Pulmonary artery endothelial cell (primary cell): ENCODE measurements around the gene IL37. TPM values are rescaled to one million over a fixed set of nuclear protein-coding genes. Genes with fewer than 3 reads are reported as not detected.
"Not testable (repeated sequence)": the region's sequence is repeated elsewhere in the genome, so short reads cannot be mapped to it uniquely, and the experiment has no call there.

Experiments
- DNase-seq: peaks from one replicate; pipeline ENCODE4 v3.0.0-alpha.2; 2011; ENCODE audit warnings: low read depth, low spot score
- total RNA-seq: library from RNA; depleted of rRNA; stranded (reverse); fragments of >200 nt; gene quantifications from 2 replicates; pipeline ENCODE4 v1.2.3, GENCODE V29; 2014

IL37 gene
- total RNA-seq, 1 donor from 2014 or later: not detected

DNA sequence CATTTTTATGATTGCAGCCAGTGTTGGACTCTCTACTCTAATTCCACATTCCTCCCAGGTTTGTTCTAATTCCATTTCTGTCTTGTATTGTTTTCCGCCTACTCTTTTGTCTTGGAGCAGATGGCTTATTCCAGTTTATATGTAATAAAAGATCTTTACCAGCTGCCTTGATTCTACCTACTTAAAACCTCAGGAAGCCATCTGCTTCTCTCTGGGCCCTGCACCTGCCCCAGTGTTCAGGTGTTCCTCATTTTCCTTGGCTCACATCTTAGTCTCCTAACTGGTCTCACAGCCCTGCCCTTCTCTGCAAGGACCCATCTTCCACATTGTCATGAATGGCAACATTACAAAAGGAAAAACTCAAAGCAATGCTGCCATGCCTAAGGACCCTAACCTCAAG lies 21.0 kb upstream of the IL37 start:
- no peak for DNase-seq

DNA sequence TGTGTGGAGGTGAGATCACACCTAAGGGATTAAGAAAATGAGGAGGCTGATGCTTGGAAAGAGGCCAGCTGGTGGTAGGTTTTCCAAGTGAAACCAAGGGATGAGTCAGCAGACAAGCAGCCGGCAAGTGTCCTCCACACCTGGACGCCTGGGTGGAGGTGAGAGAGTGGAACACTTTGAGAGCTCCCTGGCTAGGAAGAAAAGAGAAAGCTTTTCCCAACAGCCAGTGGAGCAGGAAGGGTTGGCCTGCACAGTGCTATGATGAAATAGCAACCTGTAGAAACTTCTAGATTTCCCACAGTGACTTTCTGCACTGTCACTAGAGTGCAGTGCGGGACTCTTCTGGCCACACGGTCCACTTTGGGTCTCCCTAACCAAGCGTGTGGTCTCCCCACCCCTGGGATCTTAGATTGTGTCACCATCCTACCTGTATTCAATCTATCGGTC lies 19.6 kb upstream of the IL37 start:
- DNase-seq: no peak

DNA sequence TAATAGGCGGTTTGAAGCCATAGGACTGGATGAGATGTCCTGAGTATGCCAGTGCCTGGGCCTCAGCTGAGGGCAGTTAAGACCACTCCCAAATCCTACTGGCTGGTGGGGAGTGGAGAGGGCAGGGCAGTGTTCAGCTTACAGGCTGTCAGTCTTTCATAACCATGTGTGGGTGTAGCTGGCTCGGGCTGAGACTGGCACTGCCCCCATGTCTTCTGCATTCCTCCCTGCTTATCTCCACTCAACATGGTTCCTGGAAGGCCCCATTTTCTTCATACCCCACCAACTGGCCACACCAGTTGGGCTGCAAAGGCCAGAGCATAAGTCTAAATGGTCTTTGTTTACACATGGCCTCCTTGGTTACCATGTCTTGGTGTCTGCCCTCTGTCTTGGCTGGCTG lies 17.2 kb upstream of the IL37 start:
- DNase-seq: no peak

DNA sequence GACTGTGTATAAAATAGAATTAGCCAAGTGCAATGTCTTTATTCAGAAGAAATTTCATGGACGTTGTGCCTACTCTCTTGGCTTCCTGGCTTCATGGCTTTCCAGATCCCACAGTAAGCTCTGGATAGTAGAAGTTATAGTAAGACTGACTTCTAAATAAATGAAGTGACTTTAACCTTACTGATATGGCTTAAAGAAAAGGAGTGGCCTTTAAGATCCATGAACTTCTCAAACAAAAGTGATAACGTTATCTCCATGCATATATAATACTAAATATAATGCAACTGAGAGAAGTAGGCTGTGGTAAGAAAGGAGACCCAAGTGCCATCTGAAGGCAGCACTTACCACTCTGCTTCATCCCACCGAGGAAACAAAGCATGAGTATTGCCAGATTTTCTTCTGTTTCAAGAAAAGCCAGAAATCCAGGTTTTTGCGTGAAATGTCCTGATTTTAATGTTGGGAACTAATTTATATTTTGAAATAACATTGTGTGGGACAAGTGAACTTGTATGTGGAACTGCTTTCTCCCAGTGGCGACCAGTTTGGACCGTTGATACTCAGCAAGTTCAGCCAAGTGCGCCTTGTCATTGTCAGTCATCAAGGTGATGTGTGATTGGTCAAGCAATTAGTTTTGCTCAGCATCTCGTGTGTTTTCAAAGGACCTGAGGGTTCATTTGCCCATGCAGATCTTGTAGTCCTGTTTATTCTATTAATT lies 13.9 kb upstream of the IL37 start:
- DNase-seq: no peak

DNA sequence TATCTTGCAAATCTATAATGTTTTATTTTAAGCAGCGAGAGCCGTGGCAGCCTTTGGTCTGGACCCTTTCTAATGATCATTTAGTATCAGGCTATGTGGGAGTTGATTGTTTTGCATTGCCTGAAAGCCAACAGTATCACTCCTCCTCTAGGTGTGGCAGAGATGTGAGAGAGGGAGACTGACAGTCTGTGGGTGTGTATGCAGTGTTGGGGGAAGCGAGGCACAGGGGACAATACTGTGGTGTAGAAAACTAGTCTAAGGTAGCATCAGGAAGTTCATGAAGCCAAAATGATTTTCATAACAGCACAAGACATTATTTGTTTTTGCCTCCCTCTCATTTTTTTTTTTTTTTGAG lies 13.4 kb upstream of the IL37 start:
- no peak for DNase-seq

DNA sequence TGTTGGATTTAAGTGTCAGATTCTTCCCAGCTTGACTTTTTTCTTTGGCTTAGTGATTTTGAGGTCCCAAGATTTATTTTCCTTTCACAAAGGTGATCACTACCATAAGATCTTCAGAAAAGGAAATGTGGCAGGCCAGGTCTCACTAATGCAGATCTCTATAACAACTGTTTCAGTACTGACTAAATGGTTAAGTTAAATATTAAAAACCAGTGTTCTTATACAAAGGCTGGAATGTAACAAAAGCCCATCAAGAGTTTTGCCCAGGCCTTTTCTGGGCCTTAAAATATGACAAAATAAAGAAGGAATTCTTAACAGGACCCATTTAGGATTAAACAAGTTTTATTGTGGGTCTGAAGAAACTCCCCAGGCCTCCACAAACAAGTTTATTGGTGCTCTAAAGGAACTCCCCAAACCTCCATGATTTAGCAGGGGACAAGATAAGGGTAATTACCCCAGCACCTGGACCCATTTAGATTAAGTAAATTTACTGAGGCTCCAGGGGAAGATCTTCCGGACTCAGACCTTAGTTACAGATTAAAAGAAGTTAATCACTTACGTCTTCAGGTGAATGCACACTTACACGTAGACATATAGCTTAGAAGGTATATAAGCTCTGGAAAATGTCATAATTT lies 9.4 kb upstream of the IL37 start:
- not testable (repeated sequence) for DNase-seq

DNA sequence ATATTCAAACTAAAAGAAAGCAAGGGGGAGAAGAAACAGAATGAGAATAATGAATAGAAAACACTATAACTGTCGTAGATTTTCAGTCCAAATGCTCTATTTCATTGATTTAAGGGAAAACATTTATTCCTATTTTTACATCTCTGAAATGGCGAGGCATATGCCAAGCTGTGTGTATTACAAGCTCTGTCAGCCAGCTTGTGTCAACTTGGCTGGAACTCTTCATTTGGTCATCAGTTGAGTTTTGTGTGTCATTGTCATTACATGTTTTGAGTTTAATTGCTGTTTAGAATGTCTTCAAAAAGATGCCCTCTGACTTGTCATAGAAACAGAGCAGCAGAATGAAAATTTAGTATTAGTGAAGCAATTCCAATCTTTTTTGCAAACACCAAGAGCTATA lies 8.1 kb upstream of the IL37 start:
- DNase-seq: no peak

DNA sequence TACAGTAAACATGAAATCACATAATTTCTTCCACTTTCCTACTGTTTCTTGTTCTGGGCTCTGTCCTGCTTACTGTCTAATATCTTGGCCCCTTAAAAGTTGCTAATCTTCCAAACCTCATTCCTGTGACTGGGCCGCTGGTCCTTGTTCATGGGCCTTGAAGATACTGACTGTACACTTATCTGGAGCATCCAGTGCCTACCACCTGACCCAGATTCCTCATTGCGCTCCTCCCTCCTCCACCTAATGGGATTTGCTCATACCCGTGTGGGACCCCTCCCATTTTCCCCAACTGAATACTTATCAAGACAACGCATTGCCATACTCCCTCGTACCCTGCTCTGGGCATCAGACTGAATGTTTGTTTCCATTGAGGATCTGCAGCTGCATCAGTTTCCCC lies 6.1 kb upstream of the IL37 start:
- DNase-seq: no peak

DNA sequence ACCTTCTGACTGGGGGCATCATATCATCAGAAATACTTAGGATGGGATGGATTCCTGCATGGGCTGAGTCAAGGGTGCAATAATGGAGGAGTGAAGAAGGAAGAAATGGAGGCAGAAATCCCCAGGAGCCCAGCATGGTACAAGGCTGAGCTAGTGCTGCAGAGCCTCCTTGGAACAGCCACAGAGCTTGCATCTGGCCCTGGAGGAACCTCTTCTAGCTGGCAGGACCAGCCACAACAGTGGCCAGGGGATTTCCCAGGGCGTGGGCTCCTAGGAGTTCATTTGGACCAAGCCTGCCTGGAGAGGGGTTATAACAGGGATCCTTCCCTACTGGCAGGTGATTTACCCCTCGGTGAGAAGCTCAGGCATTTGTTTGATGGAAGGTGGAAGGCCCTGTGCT lies 4.7 kb upstream of the IL37 start:
- no peak for DNase-seq

DNA sequence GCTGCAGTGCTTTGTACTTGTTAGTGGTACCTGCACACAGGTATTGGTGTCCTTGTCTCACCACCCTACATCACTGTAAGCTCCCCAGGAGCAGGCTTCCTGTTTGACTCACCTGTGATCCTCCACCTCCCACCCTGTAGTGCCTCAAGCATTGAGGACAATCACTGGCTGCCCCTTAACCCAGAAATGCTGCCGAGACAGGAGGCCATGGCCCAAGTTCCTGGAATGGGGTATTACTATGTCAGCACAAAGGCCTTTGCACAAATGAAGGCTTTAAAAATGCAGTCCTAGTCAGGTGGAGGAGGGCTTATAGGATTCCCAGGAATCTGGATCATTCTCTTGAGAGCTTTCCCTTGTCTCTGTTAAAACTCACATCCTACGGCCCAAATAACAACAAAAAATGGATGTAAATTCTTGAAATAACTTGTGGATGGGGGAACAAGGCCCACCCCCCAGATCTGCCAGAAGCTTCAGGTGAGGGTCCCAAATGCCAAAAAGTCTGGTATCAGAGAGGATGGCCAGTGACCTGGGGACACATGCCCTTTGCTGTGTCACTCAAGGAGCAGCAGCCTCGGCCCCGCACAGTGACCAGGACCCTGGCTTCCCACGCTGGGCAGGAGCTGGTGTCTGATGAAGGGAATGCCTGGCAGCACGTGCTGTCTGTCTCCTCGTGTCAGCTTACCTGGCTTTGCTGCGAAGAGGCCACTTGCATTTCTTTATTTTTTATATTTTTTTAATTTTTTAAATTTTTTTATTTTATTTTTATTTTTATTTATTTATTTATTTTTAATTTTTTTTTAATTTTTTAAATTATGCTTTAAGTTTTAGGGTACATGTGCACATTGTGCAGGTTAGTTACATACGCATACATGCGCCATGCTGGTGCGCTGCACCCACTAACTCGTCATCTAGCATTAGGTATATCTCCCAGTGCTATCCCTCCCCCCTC lies 3.7 kb upstream of the IL37 start:
- DNase-seq: no peak

DNA sequence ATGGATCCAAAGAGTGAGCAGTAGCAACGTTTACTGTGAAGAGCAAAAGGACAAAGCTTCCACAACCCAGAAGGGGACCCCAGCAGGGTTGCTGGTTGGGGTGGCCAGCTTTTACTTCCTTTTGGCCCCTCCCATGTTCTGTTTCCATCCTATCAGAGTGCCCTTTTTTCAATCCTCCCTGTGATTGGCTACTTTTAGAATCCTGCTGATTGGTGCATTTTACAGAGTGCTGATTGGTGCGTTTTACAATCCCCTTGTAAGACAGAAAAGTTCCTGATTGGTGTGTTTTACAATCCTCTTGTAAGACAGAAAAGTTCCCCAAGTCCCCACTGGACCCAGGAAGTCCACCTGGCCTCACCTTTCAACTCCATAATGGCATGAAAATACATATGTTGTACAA lies 2.4 kb upstream of the IL37 start:
- DNase-seq: not testable (repeated sequence)

DNA sequence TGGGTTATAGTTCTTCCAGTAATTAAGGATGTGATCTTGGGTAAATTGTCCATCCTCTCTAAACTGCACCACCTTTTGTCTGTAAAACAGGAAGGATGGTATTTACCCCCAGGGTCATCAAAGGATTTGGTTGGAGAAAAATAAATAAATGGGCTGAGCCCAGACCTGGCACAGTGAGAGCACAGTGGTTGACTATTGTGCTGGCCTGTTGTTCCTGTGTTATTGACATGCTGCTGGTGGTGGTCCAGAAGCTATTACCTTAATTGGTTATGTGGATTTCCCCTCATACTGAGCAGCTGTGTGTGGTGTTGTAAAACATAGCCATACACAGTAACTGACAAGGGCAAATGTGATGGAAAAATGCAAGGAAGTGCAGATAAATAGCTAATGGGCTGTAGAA lies 746 bp upstream of the IL37 start:
- DNase-seq: no peak

DNA sequence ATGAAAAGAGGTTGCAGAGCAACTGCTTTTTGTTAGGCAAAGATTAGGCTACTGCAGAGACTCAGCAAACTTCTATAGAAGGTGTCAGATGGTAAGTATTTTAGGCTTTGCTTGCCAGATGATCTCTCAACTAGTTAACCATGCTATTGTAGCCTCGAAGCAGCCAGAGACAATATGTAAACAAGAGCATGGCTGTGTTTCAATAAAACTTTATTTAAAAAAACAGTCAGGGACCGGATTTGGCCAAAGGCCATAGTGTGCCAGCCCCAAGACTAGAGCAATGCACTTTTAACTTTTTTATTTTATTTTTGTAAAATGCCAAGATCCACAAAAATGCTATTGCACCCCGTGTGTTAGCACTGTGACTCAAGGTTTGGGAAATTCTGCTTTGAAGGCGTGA lies 1.4 kb downstream of the IL37 start:
- DNase-seq: no peak

DNA sequence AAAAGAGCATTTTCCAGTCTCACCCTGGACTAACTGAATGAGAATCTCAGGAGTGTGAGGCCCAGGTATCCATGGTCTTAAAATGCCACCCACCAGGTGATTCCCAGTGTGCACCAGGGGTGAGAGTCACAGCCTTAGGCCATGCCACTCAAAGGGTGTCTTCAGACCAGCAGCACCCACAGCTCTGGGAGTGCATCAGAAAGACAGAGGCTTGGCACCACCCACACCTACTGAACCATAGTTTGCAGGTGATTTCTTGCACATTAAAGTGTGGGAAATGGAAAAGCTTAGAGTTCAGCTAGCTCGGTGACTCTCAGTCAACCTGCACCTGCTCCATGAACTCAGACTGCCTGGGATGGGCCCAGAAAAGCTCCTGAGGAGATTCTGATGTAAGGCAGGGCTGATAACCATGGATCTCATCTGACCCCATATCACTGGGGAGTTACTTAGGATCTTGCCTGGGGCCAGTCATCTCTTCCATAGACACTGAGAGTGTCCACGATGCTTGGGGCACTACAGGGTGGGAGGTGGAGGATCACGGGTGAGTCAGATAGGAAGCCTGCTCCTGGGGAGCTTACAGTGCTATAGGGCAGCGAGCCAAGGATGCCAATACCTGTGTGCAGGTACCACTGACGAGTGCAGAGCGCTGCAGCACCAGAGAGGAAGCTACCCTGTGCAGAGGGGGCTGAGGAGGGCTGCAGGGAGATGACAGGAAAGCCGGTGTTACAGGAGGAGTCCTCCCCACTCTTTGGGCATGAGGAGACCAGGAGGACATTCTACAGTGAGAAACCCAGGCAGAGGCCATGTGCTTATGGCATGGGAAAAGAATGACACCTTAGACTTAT lies 4.6 kb downstream of the IL37 start:
- DNase-seq: no peak

DNA sequence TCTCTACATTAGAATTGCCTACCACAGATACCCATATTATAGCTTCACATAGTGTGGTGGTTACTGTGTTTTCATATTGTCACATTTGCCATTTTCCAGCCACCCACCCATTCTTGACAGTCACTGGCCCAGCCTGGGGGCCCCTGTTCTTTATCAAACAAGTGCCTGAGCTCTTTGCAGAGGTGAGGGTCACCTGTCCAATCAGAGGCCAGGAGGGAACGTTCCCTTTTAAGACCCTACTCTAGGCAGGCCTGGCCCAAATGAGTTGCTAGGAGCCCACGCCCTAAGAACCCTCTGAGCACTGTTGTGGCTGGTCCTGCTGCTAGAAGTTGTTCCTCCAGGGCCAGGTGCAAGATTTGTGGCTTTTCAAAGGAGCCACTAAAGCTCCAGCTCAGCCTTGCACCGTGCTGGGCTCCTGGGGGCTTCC lies 5.2 kb downstream of the IL37 start:
- DNase-seq: no peak

DNA sequence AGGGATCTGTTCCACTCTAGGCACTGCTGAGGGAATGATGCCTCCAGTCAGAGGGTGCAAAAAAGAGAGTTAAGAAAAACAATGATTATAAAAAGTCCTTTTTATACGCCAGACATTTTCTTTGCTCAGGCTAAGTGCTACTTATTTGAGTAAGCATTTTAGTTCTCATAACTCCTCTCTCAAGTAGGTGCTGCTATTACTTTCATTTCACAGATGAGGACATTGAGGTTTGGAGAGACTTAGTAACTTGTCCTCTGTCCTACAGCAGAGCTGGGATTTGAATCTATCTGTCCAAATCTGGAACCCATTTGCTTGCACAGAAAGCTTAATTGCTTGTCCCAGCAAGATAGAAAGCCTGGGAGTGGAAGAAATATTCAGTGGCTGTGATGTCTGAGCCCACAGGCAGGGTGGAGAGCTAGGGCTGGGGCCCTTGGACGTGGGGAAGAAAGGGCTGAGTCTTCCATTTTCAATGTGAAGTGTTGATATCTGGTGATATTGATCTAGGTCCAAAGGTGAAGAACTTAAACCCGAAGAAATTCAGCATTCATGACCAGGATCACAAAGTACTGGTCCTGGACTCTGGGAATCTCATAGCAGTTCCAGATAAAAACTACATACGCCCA lies 5.8 kb downstream of the IL37 start:
- DNase-seq: no peak

DNA sequence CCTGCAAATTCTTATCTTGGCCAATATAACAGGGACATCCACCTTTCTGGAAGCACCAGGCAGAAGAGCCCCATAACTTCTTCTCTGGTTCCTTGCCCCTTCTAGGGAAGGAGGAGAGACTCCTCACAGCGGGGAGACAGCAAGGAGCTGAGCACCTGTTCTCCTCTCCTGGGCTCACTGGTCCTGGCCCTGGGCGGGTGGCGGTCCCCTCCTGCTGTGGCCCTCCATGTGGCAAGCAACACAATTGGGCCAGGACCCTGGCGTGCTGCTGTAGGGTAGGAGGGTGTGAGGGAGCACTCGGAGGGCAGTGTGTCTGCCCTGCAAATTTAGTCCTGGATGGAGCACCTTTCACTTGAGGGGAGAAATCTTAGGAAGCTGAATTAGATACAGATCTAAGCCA lies 6.9 kb downstream of the IL37 start:
- DNase-seq: no peak

DNA sequence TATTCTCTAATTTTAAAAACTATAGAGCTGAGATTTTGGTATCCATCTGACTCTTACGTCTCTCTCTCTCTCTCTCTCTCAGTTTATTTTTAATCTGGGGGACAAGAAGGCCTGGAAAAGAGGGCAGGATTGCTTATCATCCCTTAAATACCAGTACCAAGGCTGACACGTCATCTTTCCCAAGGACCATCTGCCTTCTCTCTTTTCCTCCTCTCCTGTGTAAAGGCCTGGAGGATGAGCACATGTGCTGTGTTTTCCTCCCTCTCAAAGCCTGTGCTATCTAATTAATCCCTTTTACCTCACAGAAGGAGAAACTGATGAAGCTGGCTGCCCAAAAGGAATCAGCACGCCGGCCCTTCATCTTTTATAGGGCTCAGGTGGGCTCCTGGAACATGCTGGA lies 7.3 kb downstream of the IL37 start:
- DNase-seq: no peak

DNA sequence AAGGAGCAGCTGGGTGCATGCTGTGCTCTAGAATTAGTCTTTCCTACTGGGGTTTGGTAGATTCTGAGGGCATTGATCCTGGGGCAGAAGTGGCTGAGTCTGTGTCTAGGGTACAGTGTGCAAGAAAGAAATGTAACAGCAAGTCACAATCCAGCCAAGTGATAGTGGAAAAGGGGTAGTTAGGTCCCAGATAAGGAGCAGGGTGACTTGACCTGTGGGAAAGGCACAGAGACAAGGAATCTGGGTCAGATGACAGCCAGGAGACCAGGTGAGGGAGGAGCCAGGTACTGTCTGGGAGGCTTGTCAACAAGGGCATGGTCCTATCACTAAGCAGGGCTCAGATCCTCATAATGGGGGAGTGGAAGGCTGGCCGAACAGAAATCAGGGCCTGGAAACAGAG lies 8.1 kb downstream of the IL37 start:
- no peak for DNase-seq

DNA sequence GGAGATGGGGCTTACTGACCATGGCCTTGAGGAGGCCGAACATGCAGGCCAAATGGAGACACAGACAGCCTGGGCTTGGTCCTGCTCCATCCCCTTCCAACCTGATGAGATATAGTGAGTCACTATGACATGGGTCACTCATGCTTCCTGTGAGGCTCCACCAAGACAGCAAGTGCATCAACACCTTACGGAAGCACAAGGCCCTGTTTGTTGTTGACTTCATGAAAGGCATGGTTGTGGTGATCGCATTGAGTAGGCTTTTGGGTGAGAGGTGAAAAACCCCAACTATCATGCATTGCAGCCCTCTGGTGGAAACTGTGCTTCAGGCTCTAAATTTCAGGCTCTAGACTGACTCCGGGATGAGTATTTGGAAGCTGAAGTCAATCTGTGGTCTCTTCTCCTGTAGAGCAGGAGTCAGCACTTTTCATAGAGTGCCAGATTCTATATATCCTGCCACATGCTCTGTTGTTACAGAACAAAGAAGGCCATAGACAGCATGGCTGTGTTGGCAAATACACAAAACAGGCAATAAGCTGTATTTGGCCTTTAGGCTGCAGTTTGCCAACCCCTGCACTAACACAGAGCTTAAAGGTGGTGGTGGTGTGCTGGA lies 10.1 kb downstream of the IL37 start:
- DNase-seq: no peak

DNA sequence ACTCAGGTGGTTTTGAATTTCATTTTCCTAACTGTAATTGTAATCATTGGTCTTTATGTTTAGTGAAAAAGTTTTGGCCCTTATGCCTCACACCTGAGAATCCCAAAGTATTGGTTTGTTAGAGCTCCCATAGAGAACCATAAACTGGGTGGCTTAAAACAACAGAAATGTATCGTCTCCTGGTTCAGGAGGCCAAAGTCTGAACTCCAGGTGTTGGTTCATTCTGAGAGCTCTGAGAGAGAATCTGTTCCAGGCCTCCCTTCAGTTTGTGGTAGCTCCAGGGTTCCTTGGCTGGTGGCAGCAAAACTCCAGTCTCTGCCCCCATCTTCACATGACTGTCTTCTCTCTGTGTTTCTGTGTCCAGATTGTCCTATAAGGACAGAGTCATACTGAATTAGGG lies 11.0 kb downstream of the IL37 start:
- DNase-seq: no peak
